ENCODE data around the gene KIAA0513. TPM values are rescaled to one million over a fixed set of nuclear protein-coding genes. Genes with fewer than 3 reads are reported as not detected.

Gene KIAA0513
- polyA plus RNA-seq, 1 experiment = 10.0 TPM

- H3K9me3 ChIP-seq (ENCODE audit: control insufficient read depth, insufficient read depth, low read length) = no peaks in the 10 kb centered on the region
- CTCF ChIA-PET = interaction anchor here (0.8 kb wide), 1 partner anchor 41 kb away, joined by 3 read pairs; no protein-coding TSS in a partner anchor
These were observed 15.7 kb upstream of the KIAA0513 start for GRCh38 chr16:85011846-85012284.

GRCh38 chr16:85014311-85014710, 13.3 kb upstream of the KIAA0513 start:
- ChIA-PET POLR2A (no interaction called here), CTCF (no interaction called here)
- Histone ChIP-seq H3K27me3 (ENCODE audit: control insufficient read depth, insufficient read depth, low read length) (peaks cover 5% of the 10 kb centered on the region), H3K4me3 (ENCODE audit: low read depth, low read length) (no peak overlapping the region), H3K27ac (ENCODE audit: low read depth, low read length) (no peak overlapping the region), H3K9me3 (ENCODE audit: control insufficient read depth, insufficient read depth, low read length) (no peaks in the 10 kb centered on the region)
- no peak for TF ChIP-seq CTCF (IDR thresholded peaks at IDR 0.05; ENCODE audit: low read depth, low read length)
- DNase-seq (ENCODE audit: low read depth, low spot score) = no peak

More at GRCh38 chr16:85011846-85012284, 15.7 kb upstream of the KIAA0513 start:
- no peak for TF ChIP-seq CTCF (IDR thresholded peaks at IDR 0.05; ENCODE audit: low read depth, low read length)
- Histone ChIP-seq H3K4me3 (ENCODE audit: low read depth, low read length) (peak overlapping the region; percentile 92), H3K27ac (ENCODE audit: low read depth, low read length) (peak overlapping the region; percentile 98), H3K27me3 (ENCODE audit: control insufficient read depth, insufficient read depth, low read length) (no peaks in the 10 kb centered on the region)
- POLR2A ChIA-PET = interaction anchor here (0.6 to 2.2 kb wide), 5 partner anchors 14 to 180 kb away, joined by 3 to 13 read pairs (median 9); partner anchors contain the start of gene KIAA0513
- DNase-seq (ENCODE audit: low read depth, low spot score) = no peak

GRCh38 chr16:85015481-85016187, 12.0 kb upstream of the KIAA0513 start:
- DNase-seq (ENCODE audit: low read depth, low spot score) = no peak
- TF ChIP-seq CTCF (IDR thresholded peaks at IDR 0.05; ENCODE audit: low read depth, low read length) = no peak
- Histone ChIP-seq H3K9me3 (ENCODE audit: control insufficient read depth, insufficient read depth, low read length) (no peaks in the 10 kb centered on the region), H3K27ac (ENCODE audit: low read depth, low read length) (no peak overlapping the region), H3K27me3 (ENCODE audit: control insufficient read depth, insufficient read depth, low read length) (peaks cover 5% of the 10 kb centered on the region), H3K4me3 (ENCODE audit: low read depth, low read length) (no peak overlapping the region)
- ChIA-PET POLR2A (interaction anchor here (0.6 to 0.8 kb wide), 3 partner anchors 11 to 350 kb away, joined by 3 to 4 read pairs (median 3); no protein-coding TSS in a partner anchor), CTCF (interaction anchor here (0.7 to 1.5 kb wide), 3 partner anchors 44 to 261 kb away, joined by 3 to 7 read pairs (median 3); no protein-coding TSS in a partner anchor)

- no peaks in the 10 kb centered on the region for H3K9me3 ChIP-seq (ENCODE audit: control insufficient read depth, insufficient read depth, low read length)
- TF ChIP-seq CTCF (IDR thresholded peaks at IDR 0.05; ENCODE audit: low read depth, low read length) = no peak
- no peak overlapping the region for H3K27ac ChIP-seq (ENCODE audit: low read depth, low read length)
- no peak overlapping the region for H3K4me3 ChIP-seq (ENCODE audit: low read depth, low read length)
- peaks cover 5% of the 10 kb centered on the region for H3K27me3 ChIP-seq (ENCODE audit: control insufficient read depth, insufficient read depth, low read length)
- DNase-seq (ENCODE audit: low read depth, low spot score) = no peak
- ChIA-PET CTCF (no interaction called here), POLR2A (no interaction called here)
These were observed 10.4 kb upstream of the KIAA0513 start for GRCh38 chr16:85017151-85017550.

GRCh38 chr16:85017633-85018032, 10.0 kb upstream of the KIAA0513 start:
- Histone ChIP-seq H3K27me3 (ENCODE audit: control insufficient read depth, insufficient read depth, low read length) (peaks cover 5% of the 10 kb centered on the region), H3K9me3 (ENCODE audit: control insufficient read depth, insufficient read depth, low read length) (no peaks in the 10 kb centered on the region), H3K4me3 (ENCODE audit: low read depth, low read length) (no peak overlapping the region), H3K27ac (ENCODE audit: low read depth, low read length) (no peak overlapping the region)
- CTCF ChIA-PET = no interaction called here
- POLR2A ChIA-PET = no interaction called here
- DNase-seq (ENCODE audit: low read depth, low spot score) = no peak
- no peak for TF ChIP-seq CTCF (IDR thresholded peaks at IDR 0.05; ENCODE audit: low read depth, low read length)
